Loucy (cell line): Measurements from ENCODE around the gene CLCN7.

Experiments
- H2AFZ ChIP-seq: fragments of 200-600 bp; sonication (generic); 2 replicates; pipeline ENCODE4 v1.6.0; 2016; ENCODE audit warnings: antibody characterized with exemption, mild to moderate bottlenecking, low read length, moderate library complexity
- H3F3A ChIP-seq: fragments of 200-600 bp; 2 replicates; pipeline ENCODE4 v1.6.0; 2016; ENCODE audit warnings: antibody characterized with exemption, low read depth, mild to moderate bottlenecking
- H3K27me3 ChIP-seq: fragments of 200-600 bp; sonication (generic); 2 replicates; pipeline ENCODE4 v1.6.1; 2014; ENCODE audit warnings: low read length, mild to moderate bottlenecking; ENCODE audit not compliant: insufficient read depth, poor library complexity, severe bottlenecking
- H3K36me3 ChIP-seq: fragments of 200-600 bp; sonication (generic); 2 replicates; pipeline ENCODE4 v1.6.1; 2016; ENCODE audit warnings: low read length; ENCODE audit not compliant: insufficient read depth
- H3K4me1 ChIP-seq: fragments of 200-600 bp; sonication (generic); 2 replicates; pipeline ENCODE4 v1.5.1; 2014; ENCODE audit warnings: low read length, mild to moderate bottlenecking; ENCODE audit not compliant: insufficient read depth, poor library complexity, severe bottlenecking
- H3K4me2 ChIP-seq: fragments of 200-600 bp; sonication (generic); 2 replicates; pipeline ENCODE4 v1.6.0; 2014; ENCODE audit warnings: antibody characterized with exemption, low read length, low read depth, mild to moderate bottlenecking; ENCODE audit not compliant: poor library complexity, severe bottlenecking
- H3K4me3 ChIP-seq: fragments of 200-600 bp; sonication (generic); 2 replicates; pipeline ENCODE4 v1.5.1; 2014; ENCODE audit warnings: low read length, mild to moderate bottlenecking, mixed read lengths; ENCODE audit not compliant: poor library complexity, severe bottlenecking
- H3K79me2 ChIP-seq: fragments of 200-600 bp; sonication (generic); 2 replicates; pipeline ENCODE4 v1.6.1; 2014; ENCODE audit warnings: low read length; ENCODE audit not compliant: insufficient read depth
- H3K9ac ChIP-seq: fragments of 200-600 bp; sonication (generic); 2 replicates; pipeline ENCODE4 v1.6.0; 2014; ENCODE audit warnings: mild to moderate bottlenecking, low read depth, low read length, moderate library complexity; ENCODE audit not compliant: poor library complexity, severe bottlenecking
- H3K9me2 ChIP-seq: fragments of 200-600 bp; sonication (generic); replicated peaks from 2 replicates; pipeline ENCODE4 v1.6.1; 2016; ENCODE audit warnings: low read depth, low read length, mixed read lengths
- H3K9me3 ChIP-seq: fragments of 200-600 bp; sonication (generic); 2 replicates; pipeline ENCODE4 v1.6.1; 2014; ENCODE audit warnings: mild to moderate bottlenecking, antibody characterized with exemption, low read length, low read depth; ENCODE audit not compliant: insufficient read depth
- H4K20me1 ChIP-seq: fragments of 200-600 bp; sonication (generic); 2 replicates; pipeline ENCODE4 v1.6.0; 2014; ENCODE audit warnings: antibody characterized with exemption, low read length, mild to moderate bottlenecking; ENCODE audit not compliant: insufficient read depth, poor library complexity, severe bottlenecking
- CTCF ChIP-seq: fragments of 200-600 bp; sonication (generic); conservative IDR thresholded peaks from 2 replicates; pipeline ENCODE4 v1.5.1; 2014; ENCODE audit warnings: mild to moderate bottlenecking, antibody characterized with exemption, low read length
- EZH2phosphoT487 ChIP-seq: fragments of 200-600 bp; IDR thresholded peaks from 2 replicates; pipeline ENCODE4 v1.6.1; 2018; ENCODE audit warnings: antibody characterized with exemption, mild to moderate bottlenecking, moderate library complexity, borderline replicate concordance

Gene CLCN7

GRCh38 chr16:1475552-1476114 lies 805 bp upstream of the CLCN7 start:
- no peaks in the 10 kb centered on the region for H3K27me3 ChIP-seq
- peak overlapping the region; percentile 94 for H3K9ac ChIP-seq
- no peaks in the 10 kb centered on the region for H4K20me1 ChIP-seq
- peaks cover 7% of the 10 kb centered on the region; the same call in 1 of the 2 replicates for H3K79me2 ChIP-seq
- peak overlapping the region; percentile 80 for H3K4me3 ChIP-seq
- peak overlapping the region; percentile 69 for H3K4me2 ChIP-seq
- no peaks in the 10 kb centered on the region for H3K4me1 ChIP-seq
- no peak overlapping the region; the same call in 1 of the 2 replicates for H2AFZ ChIP-seq
- no peaks in the 10 kb centered on the region for H3F3A ChIP-seq
- TF ChIP-seq CTCF (no peak), EZH2phosphoT487 (no peak)
- H3K9me2 ChIP-seq = no peaks in the 10 kb centered on the region
- no peaks in the 10 kb centered on the region for H3K36me3 ChIP-seq
- no peaks in the 10 kb centered on the region for H3K9me3 ChIP-seq

- no peak overlapping the region; the same call in 1 of the 2 replicates for H2AFZ ChIP-seq
- H3K36me3 ChIP-seq = no peaks in the 10 kb centered on the region
- no peaks in the 10 kb centered on the region for H4K20me1 ChIP-seq
- TF ChIP-seq CTCF (no peak), EZH2phosphoT487 (no peak)
- H3K9me2 ChIP-seq = no peaks in the 10 kb centered on the region
- no peaks in the 10 kb centered on the region for H3F3A ChIP-seq
- peaks cover 7% of the 10 kb centered on the region; the same call in 1 of the 2 replicates for H3K79me2 ChIP-seq
- H3K9me3 ChIP-seq = no peaks in the 10 kb centered on the region
- peak overlapping the region; percentile 80 for H3K4me3 ChIP-seq
- no peaks in the 10 kb centered on the region for H3K27me3 ChIP-seq
- H3K9ac ChIP-seq = peak overlapping the region; percentile 61
- no peaks in the 10 kb centered on the region for H3K4me1 ChIP-seq
- H3K4me2 ChIP-seq = peak overlapping the region; percentile 80
Observed at GRCh38 chr16:1474082-1474795, 589 bp downstream of the CLCN7 start.

GRCh38 chr16:1472974-1473373 lies 1.9 kb downstream of the CLCN7 start:
- H3F3A ChIP-seq = no peaks in the 10 kb centered on the region
- H4K20me1 ChIP-seq = no peaks in the 10 kb centered on the region
- H3K4me1 ChIP-seq = no peaks in the 10 kb centered on the region
- no peak overlapping the region for H3K9ac ChIP-seq
- H3K27me3 ChIP-seq = no peaks in the 10 kb centered on the region
- H2AFZ ChIP-seq = no peak overlapping the region
- no peak overlapping the region for H3K4me2 ChIP-seq
- no peak for TF ChIP-seq EZH2phosphoT487
- TF ChIP-seq CTCF = no peak
- peaks cover 7% of the 10 kb centered on the region; the same call in 1 of the 2 replicates for H3K79me2 ChIP-seq
- no peaks in the 10 kb centered on the region for H3K36me3 ChIP-seq
- H3K4me3 ChIP-seq = no peak overlapping the region
- no peaks in the 10 kb centered on the region for H3K9me3 ChIP-seq
- H3K9me2 ChIP-seq = no peaks in the 10 kb centered on the region
